HepG2 (cell line): ENCODE results near the gene PRDX5. TPM values are rescaled to one million over a fixed set of nuclear protein-coding genes. Genes with fewer than 3 reads are reported as not detected.

Source experiments
- CREB3 ChIP-seq: sonication (generic); formaldehyde crosslinking; IDR thresholded peaks from 2 replicates; pipeline ENCODE4 v1.5.0; 2020; ENCODE audit warnings: missing genetic modification reagents
- ELK4 ChIP-seq: sonication (generic); formaldehyde crosslinking; IDR thresholded peaks from 2 replicates; pipeline ENCODE4 v1.9.0; 2021; ENCODE audit warnings: missing genetic modification reagents, borderline replicate concordance
- HNRNPK ChIP-seq: fragments of 200-400 bp; formaldehyde crosslinking; IDR thresholded peaks from 2 replicates; pipeline ENCODE4 v1.6.1; 2018; ENCODE audit warnings: low read length, low read depth, moderate library complexity, mild to moderate bottlenecking; ENCODE audit not compliant: poor library complexity, severe bottlenecking
- KDM2A ChIP-seq: sonication (generic); formaldehyde crosslinking; IDR thresholded peaks from 2 replicates; pipeline ENCODE4 v1.4.0; 2020; ENCODE audit warnings: low read depth, missing genetic modification reagents, borderline replicate concordance
- KDM3A ChIP-seq: IDR thresholded peaks from 2 replicates; pipeline ENCODE4 v1.6.1; 2018; ENCODE audit warnings: low read depth, missing compliant biosample characterization
- KLF15 ChIP-seq: sonication (generic); formaldehyde crosslinking; IDR thresholded peaks from 2 replicates; pipeline ENCODE4 v1.8.1; 2023; ENCODE audit warnings: borderline replicate concordance, mild to moderate bottlenecking, inconsistent platforms, missing genetic modification reagents, mixed read lengths
- TFDP2 ChIP-seq: sonication (generic); formaldehyde crosslinking; IDR thresholded peaks from 2 replicates; pipeline ENCODE4 v1.4.0; 2020; ENCODE audit warnings: missing genetic modification reagents
- ZBTB2 ChIP-seq: sonication (generic); formaldehyde crosslinking; IDR thresholded peaks from 2 replicates; pipeline ENCODE4 v1.8.0; 2022; ENCODE audit warnings: low read depth, missing genetic modification reagents
- ZHX2 ChIP-seq, 2 experiments: sonication (generic) in 1 of 2; formaldehyde crosslinking in 1 of 2; IDR thresholded peaks; 2 replicates each; pipeline versions ENCODE4 v1.6.1 to v1.9.0; 2014 to 2022; ENCODE audit warnings: antibody characterized with exemption in 1 of 2, borderline replicate concordance in 1 of 2, inconsistent platforms in 1 of 2, low read depth in 1 of 2, missing genetic modification reagents in 1 of 2
- ZNF383 ChIP-seq: sonication (generic); formaldehyde crosslinking; IDR thresholded peaks from 2 replicates; pipeline ENCODE4 v1.4.0; 2020; ENCODE audit warnings: missing genetic modification reagents, mild to moderate bottlenecking, borderline replicate concordance
- ZNF598 ChIP-seq: sonication (generic); formaldehyde crosslinking; IDR thresholded peaks from 2 replicates; pipeline ENCODE4 v1.5.1; 2020; ENCODE audit warnings: mild to moderate bottlenecking, missing genetic modification reagents, borderline replicate concordance
- ZNF678 ChIP-seq: sonication (generic); formaldehyde crosslinking; IDR thresholded peaks from 2 replicates; pipeline ENCODE4 v1.4.0; 2020; ENCODE audit warnings: mild to moderate bottlenecking, missing genetic modification reagents
- ZNF761 ChIP-seq: sonication (generic); formaldehyde crosslinking; conservative IDR thresholded peaks from 2 replicates; pipeline ENCODE4 v1.4.0; 2020; ENCODE audit warnings: mild to moderate bottlenecking, missing genetic modification reagents
- ZNF879 ChIP-seq: sonication (generic); formaldehyde crosslinking; IDR thresholded peaks from 2 replicates; pipeline ENCODE4 v1.8.1; 2023; ENCODE audit warnings: missing genetic modification reagents
- ZZZ3 ChIP-seq: sonication (generic); formaldehyde crosslinking; IDR thresholded peaks from 2 replicates; pipeline ENCODE4 v1.4.0; 2020; ENCODE audit warnings: missing genetic modification reagents, mild to moderate bottlenecking, borderline replicate concordance
- polyA plus RNA-seq, 8 experiments: library from polyadenylated mRNA; depleted of rRNA in 3 of 8; stranded (reverse) in 7 of 8; unstranded in 1 of 8; fragments of >200 nt; fragmentation: Illumina TruSeq in 4 of 8; extraction: Trizol in 4 of 8; gene quantifications; 2 replicates each; pipeline versions ENCODE4 v1.2.1 to v1.2.3, GENCODE V29; 2011 to 2016; ENCODE audit warnings: low read depth in 4 of 8, missing spikeins in 1 of 8, mixed read lengths in 1 of 8; ENCODE audit not compliant: insufficient read depth in 1 of 8
- total RNA-seq, 5 experiments: library from RNA; depleted of rRNA; stranded (reverse); fragments of >200 nt; fragmentation: Illumina TruSeq; extraction: Trizol; gene quantifications; 2 replicates each; pipeline ENCODE4 v1.2.3, GENCODE V29; 2016; ENCODE audit warnings: low read depth in 1 of 5

The PRDX5 gene
- total and polyA plus RNA-seq, 2 of the 13 experiments (the other 11 are each of a cell fraction or from before 2014, with no cell fraction given): 215 to 311 TPM

- no peak for TF ChIP-seq CREB3
- peak; percentile 32; the same call in 1 of the 2 replicates for TF ChIP-seq ZZZ3 (CRISPR knock-in tag)
- peak; percentile 97 for TF ChIP-seq ZHX2 (IDR thresholded peaks at IDR 0.05; ENCODE audit: low read depth)
- TF ChIP-seq ZHX2 (CRISPR knock-in tag; IDR thresholded peaks at IDR 0.05; ENCODE audit: borderline replicate concordance): no peak; the same call in 1 of the 2 replicates
- TF ChIP-seq ZNF383 (CRISPR knock-in tag): no peak
- TF ChIP-seq ZNF761: no peak; the same call in 1 of the 2 replicates
- no peak; the same call in 1 of the 2 replicates for TF ChIP-seq TFDP2 (CRISPR knock-in tag)
- peak; percentile 88 for TF ChIP-seq KDM2A
- peak; percentile 73; the same call in 1 of the 2 replicates for TF ChIP-seq ZBTB2 (CRISPR knock-in tag)
- no peak for TF ChIP-seq HNRNPK
- TF ChIP-seq ELK4 (CRISPR knock-in tag): no peak; the same call in 1 of the 2 replicates
- no peak for TF ChIP-seq ZNF598 (CRISPR knock-in tag)
- no peak for TF ChIP-seq KLF15
- no peak for TF ChIP-seq ZNF879 (CRISPR knock-in tag)
- TF ChIP-seq KDM3A: no peak
- no peak for TF ChIP-seq ZNF678 (CRISPR knock-in tag)
These were observed 48.2 kb upstream of the PRDX5 start (continued) for GRCh38 chr11:64269540-64270220.
